GM13977 (cell line): ENCODE data around the gene ELFN1.

Source experiments
- DNase-seq: peaks from one replicate; pipeline ENCODE4 v3.0.0; 2012; ENCODE audit warnings: low spot score
- CTCF ChIP-seq: IDR thresholded peaks from 2 replicates; pipeline ENCODE4 v1.5.1; 2012; ENCODE audit warnings: mild to moderate bottlenecking, control low read depth; ENCODE audit not compliant: insufficient read depth; ENCODE audit errors: extremely low read depth, missing control alignments
- in situ Hi-C: fragments of 300-500 bp; cut with MboI; formaldehyde crosslinking; loops from one replicate; pipeline ENCODE4 v1.12.0; 2022; ENCODE audit warnings: low sequenced_read_pairs, low pct_unique_long_range_greater_than_20kb, mixed read lengths, inconsistent platforms; ENCODE audit not compliant: unreplicated experiment

ELFN1 gene

GRCh38 chr7:1678571-1679325, 8.7 kb downstream of the ELFN1 start:
- no peak for DNase-seq
- in situ Hi-C loops: no loop called here

GRCh38 chr7:1679326-1679965, 9.4 kb downstream of the ELFN1 start:
- no peak for TF ChIP-seq CTCF
- DNase-seq: no peak
- in situ Hi-C loops: no loop called here

More at GRCh38 chr7:1678571-1679325, 8.7 kb downstream of the ELFN1 start:
- TF ChIP-seq CTCF: no peak

- DNase-seq: no peak
- TF ChIP-seq CTCF: no peak
- in situ Hi-C loops: no loop called here
Measured at GRCh38 chr7:1679966-1680730, 10.1 kb downstream of the ELFN1 start.

GRCh38 chr7:1681581-1681980, 11.5 kb downstream of the ELFN1 start:
- no peak for TF ChIP-seq CTCF
- in situ Hi-C loops: no loop called here
- no peak for DNase-seq

GRCh38 chr7:1685000-1685624, 15.0 kb downstream of the ELFN1 start:
- no peak for DNase-seq
- in situ Hi-C loops: no loop called here
- TF ChIP-seq CTCF: no peak

- no peak for DNase-seq
- no peak for TF ChIP-seq CTCF
- in situ Hi-C loops: no loop called here
Measured at GRCh38 chr7:1688542-1688941, 18.5 kb downstream of the ELFN1 start.
